Naive thymus-derived CD4-positive, alpha-beta T cell (primary cell): Measurements from ENCODE around the gene COG8. TPM values are rescaled to one million over a fixed set of nuclear protein-coding genes. Genes with fewer than 3 reads are reported as not detected.
"Not testable (repeated sequence)": the region's sequence is repeated elsewhere in the genome, so short reads cannot be mapped to it uniquely, and the experiment has no call there.

Experiments
- ATAC-seq: fragments of 150-1000 bp; cut with Tn5 transposase; 2 replicates; pipeline ENCODE4 v1.10.0; 2021; ENCODE audit warnings: mild to moderate bottlenecking, moderate library complexity
- CTCF ChIA-PET: fragments of 350-600 bp; sonication (Branson Sonifier 250); formaldehyde crosslinking; loops from one replicate; lab custom pipeline; 2021; ENCODE audit warnings: antibody characterized with exemption; lab: Charles Lee
- POLR2A ChIA-PET: fragments of 350-600 bp; sonication (Branson Sonifier 250); formaldehyde crosslinking; loops from one replicate; lab custom pipeline; 2021; ENCODE audit warnings: antibody characterized with exemption, inconsistent platforms; lab: Charles Lee
- DNase-seq, 9 donors: peaks; one replicate each; pipeline versions ENCODE4 v3.0.0 to v3.0.0-alpha.2; 2020 to 2022; ENCODE audit warnings: mixed read lengths in 1 of 9
- H3K27ac ChIP-seq: one replicate; pipeline ENCODE4 v1.7.0; 2013; ENCODE audit warnings: mild to moderate bottlenecking, low read depth, low read length, moderate library complexity
- H3K27me3 ChIP-seq, 2 donors: one replicate each; pipeline ENCODE4 v1.7.0; 2013; ENCODE audit warnings: low read length in 2 of 2, mild to moderate bottlenecking in 2 of 2, moderate library complexity in 2 of 2; ENCODE audit not compliant: control insufficient read depth in 2 of 2, insufficient read depth in 2 of 2
- H3K36me3 ChIP-seq, 3 experiments: 1 replicate in 2 of 3; 2 replicates in 1 of 3; pipeline ENCODE4 v1.7.0; 2013; ENCODE audit warnings: low read length in 3 of 3, mild to moderate bottlenecking in 3 of 3, moderate library complexity in 1 of 3; ENCODE audit not compliant: insufficient read depth in 3 of 3, control insufficient read depth in 2 of 3
- H3K4me1 ChIP-seq, 2 donors: one replicate each; pipeline ENCODE4 v1.7.0; 2013; ENCODE audit warnings: low read length in 2 of 2, mild to moderate bottlenecking in 2 of 2, moderate library complexity in 1 of 2; ENCODE audit not compliant: control insufficient read depth in 2 of 2, insufficient read depth in 2 of 2
- H3K4me3 ChIP-seq: 2 replicates; pipeline ENCODE4 v1.7.0; 2013; ENCODE audit warnings: mild to moderate bottlenecking, low read length
- H3K9me3 ChIP-seq, 3 experiments: 1 replicate in 2 of 3; 2 replicates in 1 of 3; pipeline ENCODE4 v1.7.0; 2013; ENCODE audit warnings: low read length in 3 of 3; ENCODE audit not compliant: control insufficient read depth in 2 of 3
- H3K27ac Mint-ChIP-seq, 9 donors: one replicate each; pipeline ENCODE4 v1.8.0; 2020 to 2022; ENCODE audit warnings: mixed read lengths in 9 of 9, mild to moderate bottlenecking in 8 of 9, moderate library complexity in 5 of 9, inconsistent platforms in 2 of 9
- H3K27me3 Mint-ChIP-seq, 5 donors: one replicate each; pipeline ENCODE4 v1.8.0; 2021 to 2022; ENCODE audit warnings: mixed read lengths in 5 of 5, mild to moderate bottlenecking in 1 of 5
- H3K36me3 Mint-ChIP-seq, 5 donors: one replicate each; pipeline ENCODE4 v1.8.0; 2020 to 2022; ENCODE audit warnings: mixed read lengths in 5 of 5, mild to moderate bottlenecking in 3 of 5, inconsistent platforms in 1 of 5
- H3K4me1 Mint-ChIP-seq, 7 donors: one replicate each; pipeline ENCODE4 v1.8.0; 2020 to 2022; ENCODE audit warnings: mixed read lengths in 7 of 7, mild to moderate bottlenecking in 3 of 7, inconsistent platforms in 1 of 7
- H3K4me3 Mint-ChIP-seq, 10 donors: one replicate each; pipeline ENCODE4 v1.8.0; 2020 to 2022; ENCODE audit warnings: mild to moderate bottlenecking in 10 of 10, mixed read lengths in 10 of 10, moderate library complexity in 6 of 10, inconsistent platforms in 2 of 10
- H3K9me3 Mint-ChIP-seq, 11 donors: one replicate each; pipeline ENCODE4 v1.8.0; 2020 to 2022; ENCODE audit warnings: mixed read lengths in 11 of 11, mild to moderate bottlenecking in 4 of 11, inconsistent platforms in 1 of 11, moderate library complexity in 1 of 11
- intact Hi-C, 2 donors: fragments of 100-400 bp; cut with micrococcal nuclease; formaldehyde crosslinking; loops; one replicate each; pipeline ENCODE4 v1.15.1; 2023
- polyA plus RNA-seq, 2 donors: library from polyadenylated mRNA; unstranded; fragments of 300-500 nt; fragmentation: Illumina TruSeq; gene quantifications; one replicate each; pipeline ENCODE4 v1.2.3, GENCODE V29; 2021
- total RNA-seq, 6 experiments: library from RNA in 5 of 6; stranded (reverse) in 5 of 6; gene quantifications; 1 replicate in 5 of 6; 2 replicates in 1 of 6; pipeline ENCODE4 v1.2.3 and lab custom pipeline; 2021 to 2026

The COG8 gene
- total and polyA plus RNA-seq, 7 experiments from 2014 or later, result 29.5 to 73.7 (median 38.7) TPM

- intact Hi-C loops, result no loop called here
- H3K27me3 Mint-ChIP-seq, result no peaks in the 10 kb centered on the region
- CTCF ChIA-PET, result interaction anchor here (0.7 to 1.3 kb wide), 3 partner anchors 9 to 150 kb away, joined by 3 to 4 read pairs (median 3); no protein-coding TSS in a partner anchor
These were observed 38.2 kb downstream of the COG8 start for GRCh38 chr16:69301187-69301586.

DNA sequence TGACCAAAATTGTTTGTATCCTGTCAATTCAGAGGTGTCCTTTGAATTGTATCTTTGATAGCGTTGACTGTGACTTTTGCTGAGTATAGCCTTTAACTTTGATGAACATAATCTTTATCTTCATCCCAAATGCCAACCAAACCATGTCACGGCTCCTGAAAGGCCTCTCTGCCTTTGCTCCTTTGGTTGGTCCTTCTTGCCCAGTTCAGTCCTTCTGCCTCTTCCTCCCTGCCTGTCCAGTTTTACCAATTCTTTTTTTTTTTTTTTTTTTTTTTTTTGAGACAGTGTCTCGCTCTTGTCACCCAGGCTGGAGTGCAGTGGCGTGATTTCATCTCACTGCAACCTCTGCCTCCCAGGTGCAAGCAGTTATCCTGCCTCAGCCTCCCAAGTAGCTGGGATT is 41.1 kb downstream of the COG8 start:
- H3K9me3 ChIP-seq, result no peaks in the 10 kb centered on the region
- no peak overlapping the region for H3K4me3 ChIP-seq
- DNase-seq (no peak), ATAC-seq (no peak)
- POLR2A ChIA-PET, result no interaction called here
- no peaks in the 10 kb centered on the region for H3K27me3 ChIP-seq
- Mint-ChIP-seq H3K36me3 (peaks cover 0 to 14% (median 5%) of the 10 kb centered on the region in 5 donors), H3K9me3 (no peaks in the 10 kb centered on the region), H3K4me1 (no peaks in the 10 kb centered on the region), H3K27me3 (no peaks in the 10 kb centered on the region), H3K4me3 (no peak overlapping the region), H3K27ac (no peak overlapping the region)
- CTCF ChIA-PET, result no interaction called here
- H3K27ac ChIP-seq, result no peak overlapping the region
- intact Hi-C loops, result no loop called here
- H3K4me1 ChIP-seq, result no peaks in the 10 kb centered on the region
- peaks cover 0 to 6% (median 4%) of the 10 kb centered on the region in 3 experiments for H3K36me3 ChIP-seq

More at GRCh38 chr16:69301187-69301586, 38.2 kb downstream of the COG8 start:
- peak overlapping the region in 1 of 9 donors; percentile 38 for H3K27ac Mint-ChIP-seq
- no peak overlapping the region for H3K4me3 ChIP-seq
- H3K4me1 ChIP-seq, result no peaks in the 10 kb centered on the region
- no peak for ATAC-seq
- no peaks in the 10 kb centered on the region for H3K27me3 ChIP-seq
- POLR2A ChIA-PET, result interaction anchor here (1.0 kb wide), 1 partner anchor 9 kb away, joined by 3 read pairs; no protein-coding TSS in a partner anchor
- no peak for DNase-seq
- peaks cover 0 to 22% (median 5%) of the 10 kb centered on the region in 5 donors for H3K36me3 Mint-ChIP-seq
- H3K4me1 Mint-ChIP-seq, result no peaks in the 10 kb centered on the region
- H3K36me3 ChIP-seq, result peaks cover 0 to 6% (median 4%) of the 10 kb centered on the region in 3 experiments
- H3K9me3 ChIP-seq, result no peaks in the 10 kb centered on the region
- H3K27ac ChIP-seq, result no peak overlapping the region
- H3K9me3 Mint-ChIP-seq, result no peaks in the 10 kb centered on the region
- H3K4me3 Mint-ChIP-seq, result no peak overlapping the region

- H3K4me1 ChIP-seq, H3K27me3 ChIP-seq, H3K27ac ChIP-seq, H3K9me3 ChIP-seq, H3K36me3 ChIP-seq, DNase-seq, intact Hi-C loops, H3K4me3 ChIP-seq, H3K9me3 Mint-ChIP-seq, H3K27me3 Mint-ChIP-seq, H3K27ac Mint-ChIP-seq, H3K4me3 Mint-ChIP-seq, ATAC-seq, CTCF ChIA-PET, H3K4me1 Mint-ChIP-seq: not testable (repeated sequence)
- POLR2A ChIA-PET, result interaction anchor here (0.6 kb wide), 1 partner anchor 347 kb away, joined by 3 read pairs; no protein-coding TSS in a partner anchor
- H3K36me3 Mint-ChIP-seq, result peaks cover 0 to 14% (median 5%) of the 10 kb centered on the region in 5 donors
These were observed 42.6 kb downstream of the COG8 start for GRCh38 chr16:69296771-69297170.

- no peak for DNase-seq
- Mint-ChIP-seq H3K9me3 (no peaks in the 10 kb centered on the region), H3K4me1 (no peaks in the 10 kb centered on the region), H3K27me3 (no peaks in the 10 kb centered on the region), H3K36me3 (no peaks in the 10 kb centered on the region), H3K4me3 (no peak overlapping the region), H3K27ac (no peak overlapping the region)
- no peak for ATAC-seq
- no peak overlapping the region for H3K4me3 ChIP-seq
- intact Hi-C loops, result no loop called here
- H3K9me3 ChIP-seq, result no peaks in the 10 kb centered on the region
- H3K36me3 ChIP-seq, result no peaks in the 10 kb centered on the region
- POLR2A ChIA-PET, result no interaction called here
- H3K27me3 ChIP-seq, result no peaks in the 10 kb centered on the region
- CTCF ChIA-PET, result no interaction called here
- H3K4me1 ChIP-seq, result no peaks in the 10 kb centered on the region
- H3K27ac ChIP-seq, result no peak overlapping the region
These were observed 45.3 kb downstream of the COG8 start for GRCh38 chr16:69294051-69294450.

- Histone ChIP-seq H3K36me3 (no peaks in the 10 kb centered on the region), H3K27me3 (no peaks in the 10 kb centered on the region), H3K4me1 (no peaks in the 10 kb centered on the region), H3K4me3 (no peak overlapping the region), H3K9me3 (no peaks in the 10 kb centered on the region), H3K27ac (no peak overlapping the region)
- Mint-ChIP-seq H3K9me3 (no peaks in the 10 kb centered on the region), H3K36me3 (no peaks in the 10 kb centered on the region), H3K27me3 (no peaks in the 10 kb centered on the region), H3K27ac (no peak overlapping the region), H3K4me1 (no peaks in the 10 kb centered on the region), H3K4me3 (no peak overlapping the region)
- no peak for DNase-seq
- POLR2A ChIA-PET, result interaction anchor here (0.7 to 0.9 kb wide), 3 partner anchors 17 to 506 kb away, joined by 3 to 4 read pairs (median 3); no protein-coding TSS in a partner anchor
- intact Hi-C loops, result no loop called here
- no peak for ATAC-seq
- CTCF ChIA-PET, result no interaction called here
These were observed 46.0 kb downstream of the COG8 start for GRCh38 chr16:69293401-69293800.

GRCh38 chr16:69291657-69292056 is 47.7 kb downstream of the COG8 start:
- H3K27me3 Mint-ChIP-seq, H3K4me3 ChIP-seq, H3K27me3 ChIP-seq, H3K4me3 Mint-ChIP-seq, H3K4me1 Mint-ChIP-seq, CTCF ChIA-PET, POLR2A ChIA-PET, H3K9me3 Mint-ChIP-seq, ATAC-seq, intact Hi-C loops, H3K36me3 ChIP-seq, H3K9me3 ChIP-seq, DNase-seq, H3K36me3 Mint-ChIP-seq, H3K4me1 ChIP-seq, H3K27ac ChIP-seq, H3K27ac Mint-ChIP-seq: not testable (repeated sequence)
